ENCODE measurements around the gene CLCN1. TPM values are rescaled to one million over a fixed set of nuclear protein-coding genes. Genes with fewer than 3 reads are reported as not detected.

CLCN1 gene
- total and polyA plus RNA-seq, 2 donors from 2014 or later = 0.35 TPM; not detected in 1

DNA sequence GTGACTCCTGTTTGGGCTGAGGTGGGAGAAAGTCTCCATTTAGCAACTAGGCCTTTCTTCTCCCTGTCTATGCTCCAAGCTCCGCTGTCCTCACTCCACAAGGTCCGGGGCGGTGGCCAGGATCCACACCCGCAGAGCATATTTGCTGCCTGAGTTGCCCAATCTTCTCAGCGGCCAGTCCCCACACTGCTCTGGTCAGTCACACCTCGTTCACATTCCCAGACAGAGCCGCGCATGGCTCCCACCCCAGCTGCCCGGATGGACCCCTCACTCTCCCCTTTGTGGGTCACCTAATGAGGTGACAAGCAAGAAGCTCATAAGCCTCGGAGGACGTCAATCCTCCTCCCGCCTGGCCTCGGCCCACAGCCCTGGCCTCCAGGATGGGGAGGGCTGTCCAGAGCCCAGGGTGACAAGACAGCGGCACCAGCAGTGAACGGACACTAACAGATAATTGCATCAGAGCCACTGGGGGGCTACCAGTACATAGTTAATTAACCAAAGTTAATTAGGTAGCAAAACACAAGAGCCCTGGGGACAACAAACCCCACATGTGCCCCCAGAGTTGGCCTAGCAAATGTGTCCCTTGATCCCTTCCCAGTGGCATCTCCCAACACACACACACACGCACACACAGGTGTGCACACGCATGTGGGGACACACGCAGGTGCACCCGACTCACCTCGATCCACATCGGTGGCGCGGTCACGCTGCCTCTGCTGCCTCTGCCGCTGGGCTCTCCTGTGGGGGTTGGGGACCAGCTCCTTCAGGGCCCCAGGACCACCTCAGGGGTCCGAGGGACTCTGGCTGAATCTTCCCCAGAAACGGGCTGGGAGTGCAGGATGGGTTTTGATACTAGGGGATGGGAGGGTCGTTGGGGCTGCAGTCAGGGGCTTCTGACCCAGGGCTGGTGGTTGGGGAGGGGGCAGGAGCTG lies 81.0 kb downstream of the CLCN1 start:
- no peak for DNase-seq
- H3K9me3 ChIP-seq (ENCODE audit: control insufficient read depth in 2 of 3, insufficient read depth in 1 of 3, low read length in 3 of 3) = no peaks in the 10 kb centered on the region
- no peak overlapping the region for H3K27ac ChIP-seq (ENCODE audit: low read depth in 2 of 2, low read length in 2 of 2)
- FAIRE-seq = no peak
- H3K36me3 ChIP-seq (ENCODE audit: control insufficient read depth in 2 of 3, insufficient read depth in 3 of 3, low read length in 3 of 3) = peaks cover 0 to 5% (median 0%) of the 10 kb centered on the region in 3 donors
- intact Hi-C loops (cut with DNase I) = no loop called here
- H3K27me3 ChIP-seq (ENCODE audit: control insufficient read depth, insufficient read depth, low read length) = no peaks in the 10 kb centered on the region
- no peak overlapping the region for H3K9ac ChIP-seq (ENCODE audit: low read length in 3 of 3)
- TF ChIP-seq, protein P1, sequence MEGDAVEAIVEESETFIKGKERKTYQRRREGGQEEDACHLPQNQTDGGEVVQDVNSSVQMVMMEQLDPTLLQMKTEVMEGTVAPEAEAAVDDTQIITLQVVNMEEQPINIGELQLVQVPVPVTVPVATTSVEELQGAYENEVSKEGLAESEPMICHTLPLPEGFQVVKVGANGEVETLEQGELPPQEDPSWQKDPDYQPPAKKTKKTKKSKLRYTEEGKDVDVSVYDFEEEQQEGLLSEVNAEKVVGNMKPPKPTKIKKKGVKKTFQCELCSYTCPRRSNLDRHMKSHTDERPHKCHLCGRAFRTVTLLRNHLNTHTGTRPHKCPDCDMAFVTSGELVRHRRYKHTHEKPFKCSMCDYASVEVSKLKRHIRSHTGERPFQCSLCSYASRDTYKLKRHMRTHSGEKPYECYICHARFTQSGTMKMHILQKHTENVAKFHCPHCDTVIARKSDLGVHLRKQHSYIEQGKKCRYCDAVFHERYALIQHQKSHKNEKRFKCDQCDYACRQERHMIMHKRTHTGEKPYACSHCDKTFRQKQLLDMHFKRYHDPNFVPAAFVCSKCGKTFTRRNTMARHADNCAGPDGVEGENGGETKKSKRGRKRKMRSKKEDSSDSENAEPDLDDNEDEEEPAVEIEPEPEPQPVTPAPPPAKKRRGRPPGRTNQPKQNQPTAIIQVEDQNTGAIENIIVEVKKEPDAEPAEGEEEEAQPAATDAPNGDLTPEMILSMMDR (IDR thresholded peaks at IDR 0.05; ENCODE audit: borderline replicate concordance, extremely low read depth, insufficient read depth) = no peak
- H3K4me1 ChIP-seq (ENCODE audit: control insufficient read depth in 2 of 3, insufficient read depth in 2 of 3, low read depth in 1 of 3, low read length in 3 of 3) = peaks cover 0 to 17% (median 0%) of the 10 kb centered on the region in 3 donors
- H3K4me3 ChIP-seq (ENCODE audit: low read length in 3 of 3) = no peak overlapping the region

DNA sequence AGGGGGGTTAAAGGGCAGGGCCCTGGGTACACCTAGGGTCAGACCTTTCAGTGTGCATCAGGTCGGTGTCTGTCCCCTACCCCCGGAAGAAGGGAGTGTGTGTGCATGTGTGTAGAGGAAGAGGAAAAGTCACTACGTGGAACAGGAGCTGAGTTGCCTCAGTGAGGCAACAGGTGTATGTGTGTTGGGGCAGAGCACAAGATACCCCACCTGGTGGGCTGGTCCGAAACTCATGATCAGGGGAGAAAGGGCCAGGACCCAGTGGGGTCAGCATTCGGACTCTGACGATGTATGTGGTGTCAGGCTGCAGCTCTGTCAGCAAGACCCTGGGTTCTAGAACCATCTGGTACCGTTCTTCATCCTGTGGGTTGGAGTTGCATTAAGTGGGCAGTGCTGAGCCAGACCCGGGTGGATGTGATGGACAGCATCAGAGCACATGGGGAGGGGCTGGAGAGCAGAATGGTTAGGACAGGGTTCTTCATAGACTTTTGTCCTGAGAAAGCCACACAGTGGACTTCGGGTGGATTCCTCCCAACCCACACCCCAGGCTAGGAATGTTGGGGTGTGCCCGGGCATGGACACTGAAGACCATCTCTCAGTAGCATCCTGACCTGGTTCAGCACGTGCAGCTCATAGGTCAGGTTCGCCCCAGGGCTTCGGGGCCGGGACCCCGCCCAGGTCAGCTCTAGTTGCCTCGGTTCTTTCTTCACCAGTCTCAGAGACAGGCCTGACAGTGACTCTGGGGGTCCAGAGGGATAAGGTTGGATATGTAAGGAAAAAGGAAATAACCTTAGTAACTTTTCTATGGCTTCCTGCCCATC lies 82.0 kb downstream of the CLCN1 start:
- H3K36me3 ChIP-seq (ENCODE audit: control insufficient read depth in 2 of 3, insufficient read depth in 3 of 3, low read length in 3 of 3) = peaks cover 0 to 5% (median 0%) of the 10 kb centered on the region in 3 donors
- DNase-seq (no peak), FAIRE-seq (no peak)

DNA sequence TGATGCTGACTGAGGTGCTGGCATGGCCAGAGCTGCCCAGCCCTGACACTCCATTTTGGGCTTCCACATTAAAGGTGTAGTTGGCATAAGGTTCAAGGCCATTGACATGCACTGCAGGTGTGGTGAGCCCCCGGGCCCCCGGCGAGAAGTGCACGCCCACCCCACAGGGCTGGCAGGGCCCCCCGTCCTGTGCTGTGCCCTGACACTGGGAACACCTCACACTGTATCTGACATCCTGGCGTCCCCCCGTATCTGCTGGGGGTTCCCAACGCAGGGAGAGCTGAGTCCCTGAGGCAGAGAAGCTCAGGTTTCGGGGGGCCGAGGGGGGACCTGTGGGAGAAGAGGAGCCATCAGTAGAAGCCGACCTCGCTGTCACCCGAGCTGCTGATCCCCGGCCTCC lies 82.7 kb downstream of the CLCN1 start:
- Histone ChIP-seq H3K27me3 (ENCODE audit: control insufficient read depth, insufficient read depth, low read length) (no peaks in the 10 kb centered on the region), H3K36me3 (ENCODE audit: control insufficient read depth in 2 of 3, insufficient read depth in 3 of 3, low read length in 3 of 3) (peaks cover 0 to 5% (median 0%) of the 10 kb centered on the region in 3 donors), H3K9ac (ENCODE audit: low read length in 3 of 3) (no peak overlapping the region), H3K4me1 (ENCODE audit: control insufficient read depth in 2 of 3, insufficient read depth in 2 of 3, low read depth in 1 of 3, low read length in 3 of 3) (peaks cover 0 to 10% (median 0%) of the 10 kb centered on the region in 3 donors), H3K9me3 (ENCODE audit: control insufficient read depth in 2 of 3, insufficient read depth in 1 of 3, low read length in 3 of 3) (no peaks in the 10 kb centered on the region), H3K4me3 (ENCODE audit: low read length in 3 of 3) (no peak overlapping the region), H3K27ac (ENCODE audit: low read depth in 2 of 2, low read length in 2 of 2) (no peak overlapping the region)
- FAIRE-seq (no peak), DNase-seq (no peak)
- intact Hi-C loops (cut with DNase I) = no loop called here
- TF ChIP-seq, protein P1 (IDR thresholded peaks at IDR 0.05; ENCODE audit: borderline replicate concordance, extremely low read depth, insufficient read depth) = no peak

More for the DNA sequence above, 82.0 kb downstream of the CLCN1 start:
- Histone ChIP-seq H3K9ac (ENCODE audit: low read length in 3 of 3) (no peak overlapping the region), H3K9me3 (ENCODE audit: control insufficient read depth in 2 of 3, insufficient read depth in 1 of 3, low read length in 3 of 3) (no peaks in the 10 kb centered on the region), H3K27ac (ENCODE audit: low read depth in 2 of 2, low read length in 2 of 2) (no peak overlapping the region), H3K4me1 (ENCODE audit: control insufficient read depth in 2 of 3, insufficient read depth in 2 of 3, low read depth in 1 of 3, low read length in 3 of 3) (peaks cover 0 to 14% (median 0%) of the 10 kb centered on the region in 3 donors), H3K27me3 (ENCODE audit: control insufficient read depth, insufficient read depth, low read length) (no peaks in the 10 kb centered on the region), H3K4me3 (ENCODE audit: low read length in 3 of 3) (no peak overlapping the region)
- TF ChIP-seq, protein P1 (IDR thresholded peaks at IDR 0.05; ENCODE audit: borderline replicate concordance, extremely low read depth, insufficient read depth) = no peak
- intact Hi-C loops (cut with DNase I) = no loop called here

Measured in kidney (tissue), 14 donors.